GM10266 (cell line): ENCODE measurements around the gene PSG1.
"Not testable (repeated sequence)": the region's sequence is repeated elsewhere in the genome, so short reads cannot be mapped to it uniquely, and the experiment has no call there.

Experiments
- DNase-seq: peaks from one replicate; pipeline ENCODE4 v3.0.0; 2012; ENCODE audit errors: extremely low spot score
- CTCF ChIP-seq: IDR thresholded peaks from 2 replicates; pipeline ENCODE4 v1.5.1; 2012; ENCODE audit warnings: mild to moderate bottlenecking, low read depth; ENCODE audit not compliant: control insufficient read depth, insufficient read depth; ENCODE audit errors: missing control alignments

Gene PSG1

GRCh38 chr19:42900561-42900960, 21.0 kb upstream of the PSG1 start:
- not testable (repeated sequence) for DNase-seq

GRCh38 chr19:42899674-42900073, 20.2 kb upstream of the PSG1 start:
- DNase-seq: not testable (repeated sequence)

DNA sequence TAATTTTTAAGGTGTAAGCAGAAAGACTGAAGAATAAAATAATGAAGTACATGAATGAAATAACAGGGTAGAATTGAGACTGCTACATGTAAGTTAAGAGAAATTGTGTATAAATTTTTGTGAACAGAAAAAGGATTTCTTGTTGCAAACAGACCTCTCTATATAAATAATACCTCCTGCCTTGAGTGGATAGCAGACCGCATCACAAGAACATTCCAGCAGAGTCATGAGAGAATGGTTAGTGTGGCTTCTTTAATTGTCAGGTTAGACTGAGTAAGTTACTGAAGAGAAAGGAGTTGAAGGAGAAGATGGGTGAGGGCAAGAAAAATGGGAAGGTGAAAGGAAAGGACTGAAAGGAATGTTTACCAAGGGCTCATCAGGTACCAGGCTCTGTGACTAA, 19.6 kb upstream of the PSG1 start:
- DNase-seq: not testable (repeated sequence)

DNA sequence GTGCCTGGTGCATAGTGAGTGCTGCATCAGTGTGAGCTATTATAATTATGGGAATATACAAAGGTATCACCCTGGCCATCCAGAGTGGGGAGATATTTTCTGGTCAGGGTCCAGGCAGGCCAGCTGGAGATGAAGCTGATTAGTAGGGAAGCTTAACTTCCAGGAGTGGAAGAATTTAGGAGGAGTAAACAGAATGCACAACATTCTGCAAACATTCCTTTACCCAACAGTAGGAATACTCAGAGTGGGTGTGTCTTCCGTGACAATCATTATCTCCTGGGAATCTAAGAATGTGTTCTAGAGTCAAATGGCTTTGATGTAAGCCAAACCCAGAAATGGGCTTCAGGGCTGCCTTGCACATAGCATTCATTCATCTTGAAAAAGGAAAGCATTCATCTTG, 19.1 kb upstream of the PSG1 start:
- not testable (repeated sequence) for DNase-seq

DNA sequence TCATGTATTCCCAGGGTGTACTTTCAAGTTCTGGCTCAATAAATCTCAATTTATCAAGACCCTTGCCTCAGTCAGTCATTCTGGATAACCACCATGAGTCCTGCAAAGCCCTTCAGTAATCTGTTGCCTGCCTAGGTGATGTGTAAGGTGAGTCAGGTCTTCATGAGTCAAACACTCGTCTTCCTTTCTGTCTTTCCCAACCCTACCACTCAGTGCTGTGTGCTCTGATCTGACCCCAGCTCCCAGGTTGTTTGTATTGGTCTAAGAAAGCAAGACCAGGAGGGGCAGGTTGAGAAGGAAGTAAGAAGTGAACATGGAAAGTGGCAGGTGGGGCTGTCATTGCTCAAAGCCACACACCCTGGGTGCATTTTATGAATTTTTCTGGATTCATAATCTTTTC, 18.2 kb upstream of the PSG1 start:
- DNase-seq: not testable (repeated sequence)

DNA sequence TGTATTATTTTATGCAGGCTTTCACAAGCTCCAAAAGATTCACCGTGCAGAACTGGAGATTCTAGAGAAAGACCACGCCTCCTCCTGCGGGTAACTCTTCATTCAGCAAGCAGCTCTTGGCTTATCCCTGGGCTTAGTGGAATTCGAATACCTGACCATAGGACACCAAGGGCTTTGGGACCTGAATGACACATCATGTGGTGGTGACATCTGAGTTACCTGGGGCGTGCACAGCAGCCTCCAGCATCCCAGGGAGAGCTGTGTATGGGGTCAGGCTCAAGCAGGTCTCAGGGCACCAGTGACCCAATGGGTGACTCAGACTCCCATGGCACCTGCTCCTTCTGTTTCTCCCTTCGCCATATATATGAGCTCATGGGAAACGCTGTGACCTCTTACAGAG, 10.9 kb upstream of the PSG1 start:
- not testable (repeated sequence) for DNase-seq

DNA sequence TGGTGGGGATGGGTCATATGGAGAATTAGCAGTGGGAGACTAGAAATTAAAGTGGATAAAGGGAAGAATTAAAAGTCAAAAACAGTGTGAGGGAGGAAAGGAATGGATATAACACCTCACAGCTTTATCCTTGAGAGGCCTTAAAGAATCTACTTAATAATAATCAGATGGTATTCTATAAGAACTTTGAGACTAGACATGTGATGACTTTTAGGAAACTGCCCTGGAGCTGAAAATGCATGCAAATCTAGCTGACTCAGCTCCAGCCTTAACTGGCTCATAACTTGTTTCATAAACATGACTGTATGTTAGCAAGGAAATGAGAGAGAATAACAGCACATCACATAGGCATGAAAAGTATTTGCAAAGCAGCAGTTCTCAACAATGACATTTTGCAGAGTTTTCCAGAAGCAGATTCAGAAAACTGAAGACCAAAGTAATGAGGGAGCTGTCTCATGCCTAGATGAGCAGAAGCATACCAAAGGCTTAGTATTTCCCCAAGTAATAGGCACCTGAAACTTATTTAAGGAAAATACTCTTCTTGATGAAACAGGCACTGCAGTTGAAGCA, 8.4 kb upstream of the PSG1 start:
- not testable (repeated sequence) for DNase-seq

DNA sequence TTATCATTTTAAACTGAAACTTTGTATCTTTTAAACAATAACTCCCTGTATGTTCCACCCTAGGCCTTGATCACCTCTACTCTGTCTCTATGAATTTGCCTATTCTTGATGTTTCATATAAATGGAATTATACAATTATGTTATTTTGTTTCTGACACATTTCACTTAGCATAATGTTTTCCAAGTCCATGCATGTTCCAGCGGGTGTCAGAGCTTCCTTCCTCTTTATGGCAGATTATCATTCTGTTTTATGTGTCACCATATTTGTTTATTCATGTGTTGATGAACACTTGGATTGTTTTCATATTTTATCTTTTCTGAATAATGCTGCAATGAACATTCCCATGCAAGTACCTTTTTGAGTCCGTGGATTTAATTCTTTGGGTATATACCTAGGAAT, 3.2 kb upstream of the PSG1 start:
- DNase-seq: not testable (repeated sequence)

GRCh38 chr19:42882010-42882409, 2.5 kb upstream of the PSG1 start:
- DNase-seq: not testable (repeated sequence)

DNA sequence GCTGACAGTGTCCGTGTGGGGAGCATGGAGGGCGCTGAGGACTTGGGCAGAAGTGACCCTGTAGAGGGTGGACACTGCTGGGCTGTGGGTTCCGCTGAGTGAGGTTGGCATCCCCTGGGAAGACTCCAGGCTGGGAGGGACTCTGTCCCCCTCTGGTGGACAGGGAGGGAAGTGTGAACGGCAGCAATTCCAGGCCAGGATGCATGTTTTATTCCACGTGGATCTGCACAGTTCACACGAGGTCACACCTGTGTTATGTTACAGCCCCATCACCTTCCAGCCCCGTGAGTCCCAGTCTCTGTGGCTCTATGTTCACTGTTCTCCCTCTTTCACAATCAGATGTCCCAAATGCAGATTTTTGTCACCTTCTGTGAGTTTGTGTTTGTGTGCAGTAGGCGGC, 1.8 kb upstream of the PSG1 start:
- peak; percentile 28 for TF ChIP-seq CTCF
- not testable (repeated sequence) for DNase-seq

DNA sequence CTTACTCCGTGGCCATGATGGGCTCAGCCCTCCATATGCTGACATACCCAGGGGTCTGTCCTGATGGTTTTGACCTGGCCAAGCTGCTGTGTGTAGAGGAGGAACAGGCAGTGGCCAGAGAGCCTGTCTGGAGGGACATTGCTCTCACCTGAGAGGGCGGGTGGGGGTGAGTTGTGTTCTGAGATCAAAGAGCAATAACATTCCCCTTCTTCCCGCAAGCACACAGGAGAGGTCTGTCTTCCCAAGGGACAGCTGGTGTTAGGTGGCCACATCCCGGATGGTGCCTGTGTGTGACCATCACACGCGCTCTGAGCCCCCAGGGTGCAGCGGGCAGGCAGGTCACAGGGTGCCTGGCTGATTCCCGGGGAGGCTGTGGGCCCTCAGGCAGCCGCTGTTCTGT, 1.1 kb upstream of the PSG1 start:
- DNase-seq: not testable (repeated sequence)

DNA sequence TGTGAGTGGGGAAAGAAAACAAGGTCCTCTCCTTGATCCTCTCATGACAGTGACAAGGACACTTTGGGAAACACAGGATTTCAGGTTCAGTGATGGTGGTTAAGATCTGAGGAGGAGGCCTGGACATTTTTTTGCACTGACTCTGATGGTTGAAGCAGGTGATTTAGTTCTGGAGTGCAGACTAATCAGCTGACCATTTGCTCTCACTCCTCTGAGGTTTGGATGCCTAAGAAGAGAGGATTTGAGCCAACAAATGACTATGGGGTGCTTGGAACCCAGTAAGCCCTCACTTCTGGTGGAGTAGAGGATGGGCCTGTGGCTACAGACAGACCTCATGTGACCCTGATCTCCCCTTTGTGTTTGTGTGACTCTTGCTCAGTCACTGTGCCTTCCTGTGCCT, 2.9 kb downstream of the PSG1 start:
- DNase-seq: not testable (repeated sequence)

DNA sequence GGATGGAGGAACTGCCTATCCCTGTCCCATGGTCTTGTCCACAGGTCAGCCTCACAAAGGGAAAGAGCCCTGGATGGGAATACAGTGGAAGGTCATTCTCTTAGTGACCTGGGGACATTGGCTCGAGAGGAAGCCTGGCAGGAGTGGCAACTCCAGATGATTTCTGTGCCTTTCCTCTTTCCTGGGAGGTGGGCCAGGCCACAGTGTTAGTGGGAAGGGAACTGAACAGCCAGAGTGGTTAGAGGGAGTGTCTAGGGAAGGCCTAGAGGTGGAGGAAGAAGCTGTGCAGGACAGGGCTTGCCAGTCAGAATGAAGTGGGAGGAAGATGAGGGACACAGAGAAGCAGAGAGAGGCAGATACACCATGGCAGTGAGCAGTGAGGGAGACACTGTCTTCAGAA, 3.6 kb downstream of the PSG1 start:
- not testable (repeated sequence) for DNase-seq

GRCh38 chr19:42874901-42875813, 4.4 kb downstream of the PSG1 start:
- not testable (repeated sequence) for DNase-seq

GRCh38 chr19:42874136-42874535, 5.4 kb downstream of the PSG1 start:
- not testable (repeated sequence) for DNase-seq

GRCh38 chr19:42872608-42873007, 6.9 kb downstream of the PSG1 start:
- no peak for TF ChIP-seq CTCF
- DNase-seq: no peak
